Measurements from ENCODE around the gene WRAP73. TPM values are rescaled to one million over a fixed set of nuclear protein-coding genes. Genes with fewer than 3 reads are reported as not detected.
"Not testable (repeated sequence)": the region's sequence is repeated elsewhere in the genome, so short reads cannot be mapped to it uniquely, and the experiment has no call there.

Gene WRAP73
- total and polyA plus RNA-seq, 9 donors = 5.3 to 18.0 (median 15.8) TPM

- 40 to 62% (median 42%) methylated on average over 27 of the region's 27 CpGs for WGBS, 3 donors
- H3K4me3 ChIP-seq = no peak overlapping the region
- H3K27ac ChIP-seq = no peak overlapping the region
- TF ChIP-seq EP300 (IDR thresholded peaks at IDR 0.05) (no peak), POLR2A (IDR thresholded peaks at IDR 0.05) (no peak)
- TF ChIP-seq, protein P1, sequence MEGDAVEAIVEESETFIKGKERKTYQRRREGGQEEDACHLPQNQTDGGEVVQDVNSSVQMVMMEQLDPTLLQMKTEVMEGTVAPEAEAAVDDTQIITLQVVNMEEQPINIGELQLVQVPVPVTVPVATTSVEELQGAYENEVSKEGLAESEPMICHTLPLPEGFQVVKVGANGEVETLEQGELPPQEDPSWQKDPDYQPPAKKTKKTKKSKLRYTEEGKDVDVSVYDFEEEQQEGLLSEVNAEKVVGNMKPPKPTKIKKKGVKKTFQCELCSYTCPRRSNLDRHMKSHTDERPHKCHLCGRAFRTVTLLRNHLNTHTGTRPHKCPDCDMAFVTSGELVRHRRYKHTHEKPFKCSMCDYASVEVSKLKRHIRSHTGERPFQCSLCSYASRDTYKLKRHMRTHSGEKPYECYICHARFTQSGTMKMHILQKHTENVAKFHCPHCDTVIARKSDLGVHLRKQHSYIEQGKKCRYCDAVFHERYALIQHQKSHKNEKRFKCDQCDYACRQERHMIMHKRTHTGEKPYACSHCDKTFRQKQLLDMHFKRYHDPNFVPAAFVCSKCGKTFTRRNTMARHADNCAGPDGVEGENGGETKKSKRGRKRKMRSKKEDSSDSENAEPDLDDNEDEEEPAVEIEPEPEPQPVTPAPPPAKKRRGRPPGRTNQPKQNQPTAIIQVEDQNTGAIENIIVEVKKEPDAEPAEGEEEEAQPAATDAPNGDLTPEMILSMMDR (IDR thresholded peaks at IDR 0.05) = no peak
- H3K27me3 ChIP-seq = no peaks in the 10 kb centered on the region
- no peaks in the 10 kb centered on the region for H3K4me1 ChIP-seq (ENCODE audit: insufficient read depth)
- DNase-seq = no peak
- H3K9me3 ChIP-seq = no peaks in the 10 kb centered on the region
- intact Hi-C loops (cut with DNase I) = no loop called here
- no peaks in the 10 kb centered on the region for H3K36me3 ChIP-seq
These were observed 59.7 kb downstream of the WRAP73 start for GRCh38 chr1:3590139-3590763.

DNA sequence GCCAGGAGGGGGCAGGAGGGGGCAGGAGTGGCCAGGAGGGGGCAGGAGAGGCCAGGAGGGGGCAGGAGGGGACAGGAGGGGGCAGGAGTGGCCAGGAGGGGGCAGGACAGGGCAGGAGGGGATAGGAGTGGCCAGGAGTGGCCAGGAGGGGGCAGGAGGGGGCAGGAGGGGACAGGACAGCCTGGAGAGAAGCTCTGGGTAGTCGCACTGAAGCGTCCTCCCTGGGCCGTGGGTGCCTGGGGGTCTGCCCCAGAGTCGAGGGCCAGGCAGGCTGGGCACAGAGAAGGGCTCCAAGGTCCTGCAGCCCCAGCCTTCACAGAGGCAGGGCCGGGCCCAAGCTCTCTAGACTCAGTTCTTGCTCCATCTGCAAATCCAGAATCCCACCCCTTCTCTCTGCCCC lies 61.5 kb downstream of the WRAP73 start:
- intact Hi-C loops (cut with DNase I) = no loop called here
- no peaks in the 10 kb centered on the region for H3K9me3 ChIP-seq
- WGBS, 3 donors = 86 to 92% (median 90%) methylated on average over 5 of the region's 5 CpGs

DNA sequence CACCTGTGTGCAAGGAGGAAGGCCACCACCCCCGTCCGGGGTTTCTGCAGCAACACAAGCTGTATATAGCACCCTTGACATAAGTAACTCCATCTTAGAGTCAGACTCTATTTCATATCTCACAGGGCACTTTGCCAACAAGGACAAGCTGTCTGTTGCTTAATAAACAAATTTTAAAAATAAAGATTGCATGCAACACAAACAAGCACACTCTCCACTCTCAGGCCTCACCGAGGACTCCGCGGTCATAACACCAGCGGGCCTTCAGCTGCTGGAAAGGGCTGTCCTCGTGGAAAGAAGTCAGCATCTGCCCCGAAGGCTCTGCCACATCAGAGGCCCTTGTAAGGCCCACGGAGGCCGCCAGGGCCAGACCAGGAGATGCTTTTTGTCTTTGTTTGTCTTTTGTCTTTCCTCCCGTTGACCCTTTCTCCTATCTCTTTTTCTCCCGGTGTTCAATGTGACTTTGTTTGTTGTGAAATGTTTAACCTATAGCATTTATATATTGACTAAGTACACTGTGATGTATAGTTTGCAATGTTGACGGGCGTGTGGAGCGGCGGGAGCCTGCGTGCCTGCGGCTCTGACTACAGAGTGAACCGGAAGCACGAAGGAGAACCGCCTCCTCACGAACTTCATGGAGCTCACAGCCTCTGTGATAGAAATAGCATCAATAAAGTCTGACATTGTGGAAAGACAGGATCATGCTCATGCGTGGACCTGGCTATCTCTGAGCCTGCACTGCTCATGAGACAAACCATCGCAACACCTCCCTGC lies 62.7 kb downstream of the WRAP73 start:
- WGBS, 3 donors = 42 to 58% (median 52%) methylated on average over 24 of the region's 24 CpGs
- intact Hi-C loops (cut with DNase I) = no loop called here

More for the DNA sequence above, 61.5 kb downstream of the WRAP73 start:
- TF ChIP-seq, protein P1 (IDR thresholded peaks at IDR 0.05) = no peak
- no peak for TF ChIP-seq POLR2A (IDR thresholded peaks at IDR 0.05)
- TF ChIP-seq EP300 (IDR thresholded peaks at IDR 0.05) = no peak
- no peaks in the 10 kb centered on the region for H3K4me1 ChIP-seq (ENCODE audit: insufficient read depth)
- no peak overlapping the region for H3K4me3 ChIP-seq
- H3K36me3 ChIP-seq = no peaks in the 10 kb centered on the region
- no peaks in the 10 kb centered on the region for H3K27me3 ChIP-seq
- no peak for DNase-seq
- no peak overlapping the region for H3K27ac ChIP-seq

GRCh38 chr1:3585940-3586568 lies 63.8 kb downstream of the WRAP73 start:
- no peak for DNase-seq
- WGBS, 3 donors = 86 to 91% (median 89%) methylated on average over 19 of the region's 19 CpGs
- TF ChIP-seq EP300 (IDR thresholded peaks at IDR 0.05) (no peak), POLR2A (IDR thresholded peaks at IDR 0.05) (no peak)
- TF ChIP-seq, protein P1 (IDR thresholded peaks at IDR 0.05) = no peak
- Histone ChIP-seq H3K27me3 (no peaks in the 10 kb centered on the region), H3K4me1 (ENCODE audit: insufficient read depth) (no peaks in the 10 kb centered on the region), H3K27ac (no peak overlapping the region), H3K4me3 (no peak overlapping the region), H3K9me3 (no peaks in the 10 kb centered on the region), H3K36me3 (no peaks in the 10 kb centered on the region)
- intact Hi-C loops (cut with DNase I) = no loop called here

More for the DNA sequence above, 62.7 kb downstream of the WRAP73 start:
- H3K27me3 ChIP-seq = no peaks in the 10 kb centered on the region
- no peak for DNase-seq
- H3K4me1 ChIP-seq (ENCODE audit: insufficient read depth) = no peaks in the 10 kb centered on the region
- no peaks in the 10 kb centered on the region for H3K36me3 ChIP-seq
- H3K27ac ChIP-seq = no peak overlapping the region
- TF ChIP-seq, protein P1 (IDR thresholded peaks at IDR 0.05) = no peak
- TF ChIP-seq EP300 (IDR thresholded peaks at IDR 0.05) (no peak), POLR2A (IDR thresholded peaks at IDR 0.05) (no peak)
- no peaks in the 10 kb centered on the region for H3K9me3 ChIP-seq
- H3K4me3 ChIP-seq = no peak overlapping the region

- WGBS, 3 donors = 69 to 76% (median 76%) methylated on average over 6 of the region's 6 CpGs
- H3K27me3 ChIP-seq; H3K4me1 ChIP-seq (ENCODE audit: insufficient read depth); intact Hi-C loops (cut with DNase I); H3K4me3 ChIP-seq; H3K9me3 ChIP-seq; H3K27ac ChIP-seq; DNase-seq; H3K36me3 ChIP-seq: not testable (repeated sequence)
These were observed 64.5 kb downstream of the WRAP73 start for GRCh38 chr1:3585353-3585868.
